NCI-H2107 (cell line): Measurements from ENCODE around the gene IL1R1.

Experiments
- DNase-seq: peaks from one replicate; lab custom pipeline; 2025; lab: John Stamatoyannopoulos, UW

IL1R1 gene

DNA sequence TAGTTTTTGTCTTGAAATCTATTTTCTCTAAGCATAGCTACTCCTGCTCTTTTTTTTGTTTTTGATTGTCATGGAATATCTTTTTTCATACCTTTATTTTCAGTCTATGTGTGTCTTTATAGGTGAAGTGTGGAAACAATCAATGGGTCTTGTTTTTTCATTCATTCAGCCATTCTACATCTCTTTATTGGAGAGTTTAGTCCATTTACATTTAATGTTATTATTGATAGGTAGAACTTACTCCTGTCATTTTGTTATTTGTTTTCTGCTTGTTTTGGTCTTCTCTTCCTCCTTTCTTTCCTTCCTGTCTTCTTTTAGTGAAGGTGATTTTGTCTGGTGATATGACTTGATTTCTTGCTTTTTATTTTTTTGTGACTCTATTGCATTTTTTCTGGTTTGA, 62.1 kb downstream of the IL1R1 start:
- DNase-seq: no peak

DNA sequence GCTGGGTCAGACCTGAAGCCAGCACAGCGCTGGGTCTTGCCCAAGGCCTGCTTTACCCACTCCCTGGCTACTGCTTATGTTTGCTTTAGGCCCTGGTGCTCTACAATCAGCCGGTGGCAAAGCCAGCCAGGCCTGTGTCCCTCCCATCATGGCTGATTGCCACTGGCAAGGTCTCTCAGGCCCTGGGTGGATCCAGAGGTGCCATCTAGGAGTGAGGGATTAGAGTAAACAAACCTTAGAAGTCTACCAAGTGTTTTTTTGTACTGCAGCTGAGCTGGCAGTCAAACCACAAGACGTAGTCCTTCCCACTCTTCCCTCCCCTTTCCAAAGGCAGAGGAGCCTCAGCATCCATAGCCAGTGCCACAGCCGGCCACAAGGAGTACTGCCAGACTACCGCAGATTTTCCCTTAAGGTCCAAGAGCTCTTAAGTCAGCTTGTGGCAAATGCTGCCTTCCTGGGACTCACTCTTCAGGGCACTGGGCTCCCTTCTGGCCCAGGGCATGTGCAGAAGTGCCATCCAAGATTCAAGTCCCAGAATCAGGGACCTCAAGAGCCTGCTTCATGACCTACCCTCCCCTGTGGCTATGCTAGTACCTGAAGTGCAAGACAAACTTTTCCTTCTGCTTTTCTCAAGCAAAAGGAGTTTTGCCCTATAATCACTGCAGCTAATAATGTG, 64.3 kb downstream of the IL1R1 start:
- DNase-seq: no peak

DNA sequence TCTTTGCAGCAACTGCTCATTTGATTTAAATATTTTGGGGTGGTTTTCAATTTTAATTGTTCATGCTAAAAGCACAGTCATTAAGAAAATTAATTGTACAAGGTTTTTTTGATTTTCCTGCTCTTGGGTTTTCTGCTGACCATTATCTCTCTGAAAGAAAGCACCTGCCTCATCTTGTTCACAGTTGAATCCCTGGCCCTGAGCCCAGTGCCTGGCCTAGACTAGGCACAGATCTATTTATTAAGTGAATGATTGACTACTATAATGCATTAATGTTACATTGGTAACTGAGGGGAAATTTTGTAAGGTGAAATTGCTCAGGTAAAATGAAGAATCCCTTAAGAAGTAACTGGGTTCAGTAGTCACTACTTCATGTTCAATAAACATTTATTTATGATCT, 66.2 kb downstream of the IL1R1 start:
- DNase-seq: no peak

DNA sequence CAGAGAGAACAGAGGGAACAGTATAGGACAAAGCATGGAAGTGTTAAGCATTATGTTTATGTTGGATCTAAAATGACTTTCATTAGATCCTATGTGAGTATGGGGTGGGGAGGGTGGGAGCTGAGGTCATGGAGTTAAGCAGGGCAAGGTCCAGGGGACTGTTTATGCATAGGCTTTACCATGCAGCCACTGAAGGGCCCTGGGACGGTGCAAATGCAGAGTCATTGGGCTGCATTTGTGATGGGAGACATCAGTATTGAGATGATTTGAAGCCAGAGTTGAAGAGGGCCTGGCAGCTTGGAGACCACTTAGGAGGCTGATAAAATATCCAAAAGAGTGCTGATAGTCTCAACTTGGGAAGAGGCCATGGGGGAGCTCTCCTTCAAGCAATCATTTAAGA, 66.9 kb downstream of the IL1R1 start:
- no peak for DNase-seq

DNA sequence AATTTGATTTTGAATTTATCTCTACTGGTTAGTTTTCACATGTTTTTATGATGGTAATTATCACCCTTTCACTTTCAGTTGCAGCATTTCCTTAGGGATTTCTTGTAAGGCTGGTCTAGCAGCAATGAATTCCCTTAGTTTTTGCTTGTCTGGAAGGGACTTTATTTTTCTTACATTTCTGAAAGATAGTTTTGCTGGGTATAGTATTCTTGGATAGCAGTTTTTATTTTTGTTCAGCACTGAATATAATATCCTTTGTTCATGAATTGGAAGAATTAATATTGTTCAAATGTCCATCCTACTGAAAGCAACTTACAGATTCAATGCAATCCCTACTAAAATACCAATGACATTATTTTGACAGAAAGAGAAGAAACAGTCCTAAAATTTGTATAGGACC, 74.5 kb downstream of the IL1R1 start:
- no peak for DNase-seq

DNA sequence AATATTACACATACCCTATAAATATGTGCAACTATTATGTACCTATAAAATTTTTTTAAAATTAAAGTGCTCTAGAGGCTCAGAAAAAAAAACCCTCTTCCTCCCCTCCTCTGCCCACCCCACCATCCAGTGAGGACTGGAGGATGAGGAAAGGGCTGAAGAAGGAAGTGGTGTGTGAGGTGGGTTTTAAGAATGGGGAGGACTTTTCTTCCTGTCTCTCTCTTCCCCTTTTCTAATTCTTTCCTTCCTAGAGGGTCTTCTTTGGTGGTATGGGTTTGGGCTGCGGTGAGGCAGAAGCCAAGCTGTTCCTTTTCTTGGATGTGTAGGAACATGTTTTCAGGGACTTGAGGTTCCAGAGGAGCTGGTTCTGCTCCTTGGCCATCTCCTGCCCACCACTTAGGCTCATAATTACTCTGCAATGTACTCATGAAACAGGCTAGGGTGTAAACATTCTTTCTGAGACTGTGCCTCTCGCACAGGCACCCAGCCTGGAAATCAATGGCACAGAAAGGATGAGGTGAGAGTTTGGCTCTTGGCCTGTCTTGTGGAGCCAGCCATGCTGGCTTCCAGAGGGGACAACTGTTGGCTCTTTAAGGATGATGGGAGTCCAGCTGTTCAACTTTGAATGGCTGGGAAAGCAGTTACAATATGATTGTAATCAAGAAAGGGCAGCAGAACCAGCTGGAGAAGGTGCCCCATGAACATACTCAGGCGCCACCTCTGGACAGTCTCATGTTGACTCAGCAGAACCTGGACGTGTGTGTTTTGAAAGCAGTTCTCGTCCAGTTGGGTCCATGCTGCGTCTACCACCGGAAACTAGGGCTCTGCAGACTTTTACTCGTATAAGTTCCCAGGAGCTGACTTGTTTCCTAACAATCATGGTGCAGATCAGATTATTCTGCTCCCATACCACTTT, 82.5 kb downstream of the IL1R1 start:
- no peak for DNase-seq

DNA sequence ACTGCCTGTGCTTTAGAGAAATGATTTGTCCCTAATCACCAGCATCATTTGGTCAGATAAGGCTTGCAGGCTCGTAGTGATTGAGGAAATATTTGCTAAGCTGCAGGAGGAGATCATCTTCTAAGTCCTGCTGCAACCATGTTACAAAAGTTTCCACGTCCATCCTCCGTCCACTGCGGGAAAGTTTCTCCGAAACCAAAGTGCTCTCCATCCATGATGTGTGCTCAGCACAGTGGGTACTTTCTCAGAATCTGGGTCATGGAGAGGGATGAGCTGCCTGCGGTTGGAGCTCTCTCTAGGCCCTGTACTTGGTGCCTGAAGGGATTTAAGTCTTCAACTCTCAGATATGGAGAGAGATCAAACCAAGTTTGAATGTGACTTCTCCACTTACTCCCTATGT, 83.6 kb downstream of the IL1R1 start:
- DNase-seq: no peak

DNA sequence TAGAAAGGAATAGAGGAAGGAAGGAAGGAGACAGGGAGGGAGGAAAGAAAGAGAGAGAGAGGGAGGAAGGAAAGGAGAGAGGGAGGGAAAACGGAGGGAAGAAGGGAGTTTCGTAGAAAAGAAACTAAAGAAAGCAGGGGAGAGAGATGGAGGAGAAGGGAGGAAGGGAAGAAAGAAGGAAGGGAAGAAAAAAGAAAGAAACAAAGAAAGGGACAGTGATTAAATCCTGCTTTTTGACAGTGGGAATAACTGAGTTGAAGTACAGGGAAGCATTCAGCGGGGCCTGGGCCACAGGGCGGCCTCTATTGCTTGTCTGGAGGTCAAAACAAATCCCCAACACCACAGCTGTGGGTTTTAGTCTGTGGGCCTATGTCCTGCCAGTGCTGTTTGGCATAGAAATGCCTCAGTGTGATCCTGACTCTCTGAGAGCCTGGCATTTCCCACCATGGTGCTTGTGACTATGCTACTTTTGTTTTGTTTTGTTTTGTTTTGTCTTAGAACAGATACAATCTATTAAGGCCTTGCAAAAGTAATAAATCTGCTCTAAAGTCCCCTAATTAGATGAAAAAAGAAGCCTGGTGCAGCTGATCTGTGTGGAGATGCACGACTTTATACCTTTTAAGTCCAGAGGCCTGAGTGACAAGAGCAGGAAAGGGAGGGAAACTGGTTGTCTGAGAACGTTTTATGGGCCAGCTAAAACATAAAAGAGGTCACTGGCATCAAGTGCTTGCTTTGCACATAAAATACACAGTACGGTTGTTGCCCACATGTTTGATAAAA, 84.3 kb downstream of the IL1R1 start:
- no peak for DNase-seq

DNA sequence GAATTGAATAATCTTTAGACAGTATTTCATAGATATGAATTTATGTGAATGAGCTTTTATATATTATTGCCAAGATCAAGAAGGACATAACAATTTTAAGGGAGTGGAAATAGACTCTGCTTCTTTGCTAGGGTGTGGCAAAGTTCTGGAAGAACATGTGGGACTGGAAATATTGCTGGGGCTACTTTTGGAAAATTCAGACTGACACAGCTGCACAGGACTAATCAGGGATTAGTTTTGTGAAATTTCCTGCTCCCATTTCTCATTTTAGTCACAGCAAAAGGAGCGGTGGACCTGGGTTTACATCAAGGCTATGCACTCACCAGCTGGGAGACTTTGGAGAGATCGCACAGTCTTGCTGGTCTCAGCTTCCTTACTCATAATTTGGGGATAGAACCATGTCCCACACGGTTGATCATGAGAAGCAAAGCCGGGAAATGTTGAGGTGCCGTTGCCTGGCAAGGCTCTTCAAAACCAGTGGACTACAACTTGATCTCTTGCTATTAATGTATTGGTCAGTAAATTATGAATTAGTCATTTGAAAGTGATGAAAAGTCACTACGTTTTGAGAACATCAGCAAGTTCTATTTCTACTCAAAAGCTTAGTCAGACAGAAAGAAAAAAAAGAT, 86.7 kb downstream of the IL1R1 start:
- no peak for DNase-seq
